Measurements from ENCODE around the gene DSN1. TPM values are rescaled to one million over a fixed set of nuclear protein-coding genes. Genes with fewer than 3 reads are reported as not detected.

DSN1 gene
- total and polyA plus RNA-seq, 9 of the 15 experiments (the other 6 are each of a cell fraction or from before 2014, with no cell fraction given): 23.3 to 45.3 (median 31.1) TPM

DNA sequence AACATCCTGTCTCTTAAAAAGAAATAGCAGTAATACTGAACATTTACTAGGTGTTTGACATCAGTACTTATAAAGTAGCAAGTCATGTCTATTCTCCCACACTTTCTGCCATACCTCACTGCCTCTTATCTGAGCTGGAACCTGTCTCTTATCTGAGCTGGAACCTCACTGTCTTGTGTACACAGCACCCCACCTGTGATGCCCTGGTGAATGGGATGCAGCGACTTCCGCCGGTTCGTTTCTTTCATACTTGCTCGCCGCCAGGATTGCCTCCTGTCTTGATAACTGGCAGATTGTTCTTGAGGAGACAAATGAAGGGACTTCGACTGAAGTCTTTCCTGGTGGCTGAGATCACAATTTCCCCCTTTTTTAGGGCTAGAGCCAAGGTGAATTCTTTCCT lies 2.9 kb downstream of the DSN1 start (continued):
- TF ChIP-seq SMAD3 (CRISPR knock-in tag; conservative IDR thresholded peaks at IDR 0.05) (no peak), PML (IDR thresholded peaks at IDR 0.05; ENCODE audit: low read length) (0 out of 2 replicates have a peak, but pooled peaks have one; percentile 58), RBM14 (IDR thresholded peaks at IDR 0.05; ENCODE audit: borderline replicate concordance, insufficient read depth, low read depth, low read length) (no peak), HNRNPLL (IDR thresholded peaks at IDR 0.05; ENCODE audit: low read depth, low read length, poor library complexity, severe bottlenecking) (no peak), FOXM1 (IDR thresholded peaks at IDR 0.05; ENCODE audit: low read depth) (no peak), FOXM1 (CRISPR knock-in tag; IDR thresholded peaks at IDR 0.05; ENCODE audit: low read depth) (no peak), SREBF2 (CRISPR knock-in tag; IDR thresholded peaks at IDR 0.05) (no peak), NBN (IDR thresholded peaks at IDR 0.05; ENCODE audit: low read depth) (0 out of 2 replicates have a peak, but pooled peaks have one; percentile 25), ZFX (CRISPR knock-in tag; IDR thresholded peaks at IDR 0.05) (no peak), NCOR1 (IDR thresholded peaks at IDR 0.05) (peak; percentile 77), NFATC3 (IDR thresholded peaks at IDR 0.05) (no peak), TARDBP (IDR thresholded peaks at IDR 0.05) (no peak), RBM22 (IDR thresholded peaks at IDR 0.05; ENCODE audit: low read depth, low read length, poor library complexity, severe bottlenecking) (no peak), SMARCE1 (IDR thresholded peaks at IDR 0.05) (peak; percentile 77; the same call in 1 of the 2 replicates), TRIM24 (IDR thresholded peaks at IDR 0.05) (peak; percentile 60 to 77; a peak in 2 of 4 replicates), PHB (CRISPR knock-in tag; IDR thresholded peaks at IDR 0.05) (no peak), TRIM28 (IDR thresholded peaks at IDR 0.05) (no peak), CHCHD3 (CRISPR knock-in tag; IDR thresholded peaks at IDR 0.05) (no peak), CCNT2 (IDR thresholded peaks at IDR 0.05; ENCODE audit: borderline replicate concordance, extremely low read depth, insufficient read length, low read depth, low read length) (no peak), RFX5 (IDR thresholded peaks at IDR 0.05; ENCODE audit: low read depth, low read length) (no peak)
- TF ChIP-seq, protein P1, sequence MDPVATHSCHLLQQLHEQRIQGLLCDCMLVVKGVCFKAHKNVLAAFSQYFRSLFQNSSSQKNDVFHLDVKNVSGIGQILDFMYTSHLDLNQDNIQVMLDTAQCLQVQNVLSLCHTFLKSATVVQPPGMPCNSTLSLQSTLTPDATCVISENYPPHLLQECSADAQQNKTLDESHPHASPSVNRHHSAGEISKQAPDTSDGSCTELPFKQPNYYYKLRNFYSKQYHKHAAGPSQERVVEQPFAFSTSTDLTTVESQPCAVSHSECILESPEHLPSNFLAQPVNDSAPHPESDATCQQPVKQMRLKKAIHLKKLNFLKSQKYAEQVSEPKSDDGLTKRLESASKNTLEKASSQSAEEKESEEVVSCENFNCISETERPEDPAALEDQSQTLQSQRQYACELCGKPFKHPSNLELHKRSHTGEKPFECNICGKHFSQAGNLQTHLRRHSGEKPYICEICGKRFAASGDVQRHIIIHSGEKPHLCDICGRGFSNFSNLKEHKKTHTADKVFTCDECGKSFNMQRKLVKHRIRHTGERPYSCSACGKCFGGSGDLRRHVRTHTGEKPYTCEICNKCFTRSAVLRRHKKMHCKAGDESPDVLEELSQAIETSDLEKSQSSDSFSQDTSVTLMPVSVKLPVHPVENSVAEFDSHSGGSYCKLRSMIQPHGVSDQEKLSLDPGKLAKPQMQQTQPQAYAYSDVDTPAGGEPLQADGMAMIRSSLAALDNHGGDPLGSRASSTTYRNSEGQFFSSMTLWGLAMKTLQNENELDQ (CRISPR knock-in tag; IDR thresholded peaks at IDR 0.05; ENCODE audit: borderline replicate concordance): no peak
- TF ChIP-seq, protein P2, sequence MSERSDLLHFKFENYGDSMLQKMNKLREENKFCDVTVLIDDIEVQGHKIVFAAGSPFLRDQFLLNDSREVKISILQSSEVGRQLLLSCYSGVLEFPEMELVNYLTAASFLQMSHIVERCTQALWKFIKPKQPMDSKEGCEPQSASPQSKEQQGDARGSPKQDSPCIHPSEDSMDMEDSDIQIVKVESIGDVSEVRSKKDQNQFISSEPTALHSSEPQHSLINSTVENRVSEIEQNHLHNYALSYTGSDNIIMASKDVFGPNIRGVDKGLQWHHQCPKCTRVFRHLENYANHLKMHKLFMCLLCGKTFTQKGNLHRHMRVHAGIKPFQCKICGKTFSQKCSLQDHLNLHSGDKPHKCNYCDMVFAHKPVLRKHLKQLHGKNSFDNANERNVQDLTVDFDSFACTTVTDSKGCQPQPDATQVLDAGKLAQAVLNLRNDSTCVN (CRISPR knock-in tag; IDR thresholded peaks at IDR 0.05): no peak
- TF ChIP-seq, protein P3, sequence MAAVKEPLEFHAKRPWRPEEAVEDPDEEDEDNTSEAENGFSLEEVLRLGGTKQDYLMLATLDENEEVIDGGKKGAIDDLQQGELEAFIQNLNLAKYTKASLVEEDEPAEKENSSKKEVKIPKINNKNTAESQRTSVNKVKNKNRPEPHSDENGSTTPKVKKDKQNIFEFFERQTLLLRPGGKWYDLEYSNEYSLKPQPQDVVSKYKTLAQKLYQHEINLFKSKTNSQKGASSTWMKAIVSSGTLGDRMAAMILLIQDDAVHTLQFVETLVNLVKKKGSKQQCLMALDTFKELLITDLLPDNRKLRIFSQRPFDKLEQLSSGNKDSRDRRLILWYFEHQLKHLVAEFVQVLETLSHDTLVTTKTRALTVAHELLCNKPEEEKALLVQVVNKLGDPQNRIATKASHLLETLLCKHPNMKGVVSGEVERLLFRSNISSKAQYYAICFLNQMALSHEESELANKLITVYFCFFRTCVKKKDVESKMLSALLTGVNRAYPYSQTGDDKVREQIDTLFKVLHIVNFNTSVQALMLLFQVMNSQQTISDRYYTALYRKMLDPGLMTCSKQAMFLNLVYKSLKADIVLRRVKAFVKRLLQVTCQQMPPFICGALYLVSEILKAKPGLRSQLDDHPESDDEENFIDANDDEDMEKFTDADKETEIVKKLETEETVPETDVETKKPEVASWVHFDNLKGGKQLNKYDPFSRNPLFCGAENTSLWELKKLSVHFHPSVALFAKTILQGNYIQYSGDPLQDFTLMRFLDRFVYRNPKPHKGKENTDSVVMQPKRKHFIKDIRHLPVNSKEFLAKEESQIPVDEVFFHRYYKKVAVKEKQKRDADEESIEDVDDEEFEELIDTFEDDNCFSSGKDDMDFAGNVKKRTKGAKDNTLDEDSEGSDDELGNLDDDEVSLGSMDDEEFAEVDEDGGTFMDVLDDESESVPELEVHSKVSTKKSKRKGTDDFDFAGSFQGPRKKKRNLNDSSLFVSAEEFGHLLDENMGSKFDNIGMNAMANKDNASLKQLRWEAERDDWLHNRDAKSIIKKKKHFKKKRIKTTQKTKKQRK (IDR thresholded peaks at IDR 0.05; ENCODE audit: borderline replicate concordance, low read depth, low read length): no peak
- TF ChIP-seq, protein P4, sequence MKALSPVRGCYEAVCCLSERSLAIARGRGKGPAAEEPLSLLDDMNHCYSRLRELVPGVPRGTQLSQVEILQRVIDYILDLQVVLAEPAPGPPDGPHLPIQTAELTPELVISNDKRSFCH (CRISPR knock-in tag; IDR thresholded peaks at IDR 0.05): no peak
- TF ChIP-seq, protein P4 (tag; IDR thresholded peaks at IDR 0.05): no peak

Data from K562 (cell line).